ENCODE results near the gene RPS18. TPM values are rescaled to one million over a fixed set of nuclear protein-coding genes. Genes with fewer than 3 reads are reported as not detected.
A peak's percentile ranks its signal among the peaks of the same experiment; 100 is the strongest.

The RPS18 gene
- total and polyA plus RNA-seq, 10 of the 15 experiments (the other 5 are each of a cell fraction or from before 2014, with no cell fraction given) = 4,228 to 20,828 (median 7,406) TPM

DNA sequence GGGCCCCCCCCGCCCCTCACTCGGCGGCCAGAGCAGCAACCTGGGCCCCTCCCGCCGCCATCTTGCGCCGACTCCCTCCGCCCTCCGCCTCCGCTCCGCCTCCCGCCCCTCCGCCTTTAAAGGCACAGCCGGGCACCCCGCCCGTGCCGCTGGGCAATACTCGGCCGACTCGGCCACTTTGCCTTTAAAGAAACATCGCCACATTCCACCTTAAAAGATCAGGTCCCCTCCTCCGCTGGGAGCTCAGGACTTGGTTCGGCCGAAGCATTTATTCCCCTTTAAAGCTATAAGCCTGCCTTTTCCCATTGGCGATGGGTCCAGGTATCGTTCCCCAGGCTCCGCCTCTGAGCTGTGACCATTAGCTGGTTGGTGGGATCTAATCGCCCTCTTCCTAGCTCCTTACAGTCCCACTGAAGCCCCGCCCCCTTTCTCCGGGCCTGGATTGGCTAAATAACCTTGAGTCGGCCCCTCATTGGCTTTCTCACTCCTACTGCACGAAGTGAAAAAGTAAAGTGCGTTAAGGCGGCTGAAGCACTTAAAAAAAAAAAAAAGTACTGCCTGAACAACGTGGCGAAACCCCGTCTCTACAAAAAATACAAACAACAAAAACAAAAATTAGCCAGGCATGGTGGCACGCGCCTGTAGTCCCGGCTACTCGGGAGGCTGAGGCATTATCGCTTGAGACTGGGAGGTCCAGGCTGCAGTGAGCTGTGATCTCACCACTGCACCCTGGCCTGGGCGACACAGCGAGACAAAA is 46.0 kb downstream of the RPS18 start, which contains the start of gene ZBTB22 (continued):
- no peak for TF ChIP-seq NR2C2 (IDR thresholded peaks at IDR 0.05; ENCODE audit: borderline replicate concordance, control insufficient read depth, insufficient read length, low read depth)
- no peak for TF ChIP-seq SREBF1 (IDR thresholded peaks at IDR 0.05; ENCODE audit: low read length)
- TF ChIP-seq, protein P1, sequence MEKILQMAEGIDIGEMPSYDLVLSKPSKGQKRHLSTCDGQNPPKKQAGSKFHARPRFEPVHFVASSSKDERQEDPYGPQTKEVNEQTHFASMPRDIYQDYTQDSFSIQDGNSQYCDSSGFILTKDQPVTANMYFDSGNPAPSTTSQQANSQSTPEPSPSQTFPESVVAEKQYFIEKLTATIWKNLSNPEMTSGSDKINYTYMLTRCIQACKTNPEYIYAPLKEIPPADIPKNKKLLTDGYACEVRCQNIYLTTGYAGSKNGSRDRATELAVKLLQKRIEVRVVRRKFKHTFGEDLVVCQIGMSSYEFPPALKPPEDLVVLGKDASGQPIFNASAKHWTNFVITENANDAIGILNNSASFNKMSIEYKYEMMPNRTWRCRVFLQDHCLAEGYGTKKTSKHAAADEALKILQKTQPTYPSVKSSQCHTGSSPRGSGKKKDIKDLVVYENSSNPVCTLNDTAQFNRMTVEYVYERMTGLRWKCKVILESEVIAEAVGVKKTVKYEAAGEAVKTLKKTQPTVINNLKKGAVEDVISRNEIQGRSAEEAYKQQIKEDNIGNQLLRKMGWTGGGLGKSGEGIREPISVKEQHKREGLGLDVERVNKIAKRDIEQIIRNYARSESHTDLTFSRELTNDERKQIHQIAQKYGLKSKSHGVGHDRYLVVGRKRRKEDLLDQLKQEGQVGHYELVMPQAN (conservative IDR thresholded peaks at IDR 0.05) = no peak
- TF ChIP-seq YY1 (IDR thresholded peaks at IDR 0.05; ENCODE audit: low read depth, low read length) = peak; percentile 94
- no peak for TF ChIP-seq BCL11A (IDR thresholded peaks at IDR 0.05; ENCODE audit: low read depth, low read length)
- peak; percentile 59; the same call in 1 of the 2 replicates for TF ChIP-seq MXI1 (IDR thresholded peaks at IDR 0.05; ENCODE audit: low read depth, low read length)
- TF ChIP-seq LARP7 (IDR thresholded peaks at IDR 0.05) = no peak; the same call in 1 of the 2 replicates
- no peak for TF ChIP-seq BRCA1 (IDR thresholded peaks at IDR 0.05; ENCODE audit: low read depth, low read length)
- no peak for TF ChIP-seq DPF2 (IDR thresholded peaks at IDR 0.05)
- TF ChIP-seq BCLAF1 (IDR thresholded peaks at IDR 0.05) = no peak
- peak; percentile 53 for TF ChIP-seq E2F8 (IDR thresholded peaks at IDR 0.05; ENCODE audit: low read depth, partially characterized antibody)
- peak; percentile 42; the same call in 1 of the 2 replicates for TF ChIP-seq HCFC1 (IDR thresholded peaks at IDR 0.05; ENCODE audit: low read length)
- no peak for TF ChIP-seq ASH2L (IDR thresholded peaks at IDR 0.05; ENCODE audit: borderline replicate concordance, low read depth)
- TF ChIP-seq, protein P2, sequence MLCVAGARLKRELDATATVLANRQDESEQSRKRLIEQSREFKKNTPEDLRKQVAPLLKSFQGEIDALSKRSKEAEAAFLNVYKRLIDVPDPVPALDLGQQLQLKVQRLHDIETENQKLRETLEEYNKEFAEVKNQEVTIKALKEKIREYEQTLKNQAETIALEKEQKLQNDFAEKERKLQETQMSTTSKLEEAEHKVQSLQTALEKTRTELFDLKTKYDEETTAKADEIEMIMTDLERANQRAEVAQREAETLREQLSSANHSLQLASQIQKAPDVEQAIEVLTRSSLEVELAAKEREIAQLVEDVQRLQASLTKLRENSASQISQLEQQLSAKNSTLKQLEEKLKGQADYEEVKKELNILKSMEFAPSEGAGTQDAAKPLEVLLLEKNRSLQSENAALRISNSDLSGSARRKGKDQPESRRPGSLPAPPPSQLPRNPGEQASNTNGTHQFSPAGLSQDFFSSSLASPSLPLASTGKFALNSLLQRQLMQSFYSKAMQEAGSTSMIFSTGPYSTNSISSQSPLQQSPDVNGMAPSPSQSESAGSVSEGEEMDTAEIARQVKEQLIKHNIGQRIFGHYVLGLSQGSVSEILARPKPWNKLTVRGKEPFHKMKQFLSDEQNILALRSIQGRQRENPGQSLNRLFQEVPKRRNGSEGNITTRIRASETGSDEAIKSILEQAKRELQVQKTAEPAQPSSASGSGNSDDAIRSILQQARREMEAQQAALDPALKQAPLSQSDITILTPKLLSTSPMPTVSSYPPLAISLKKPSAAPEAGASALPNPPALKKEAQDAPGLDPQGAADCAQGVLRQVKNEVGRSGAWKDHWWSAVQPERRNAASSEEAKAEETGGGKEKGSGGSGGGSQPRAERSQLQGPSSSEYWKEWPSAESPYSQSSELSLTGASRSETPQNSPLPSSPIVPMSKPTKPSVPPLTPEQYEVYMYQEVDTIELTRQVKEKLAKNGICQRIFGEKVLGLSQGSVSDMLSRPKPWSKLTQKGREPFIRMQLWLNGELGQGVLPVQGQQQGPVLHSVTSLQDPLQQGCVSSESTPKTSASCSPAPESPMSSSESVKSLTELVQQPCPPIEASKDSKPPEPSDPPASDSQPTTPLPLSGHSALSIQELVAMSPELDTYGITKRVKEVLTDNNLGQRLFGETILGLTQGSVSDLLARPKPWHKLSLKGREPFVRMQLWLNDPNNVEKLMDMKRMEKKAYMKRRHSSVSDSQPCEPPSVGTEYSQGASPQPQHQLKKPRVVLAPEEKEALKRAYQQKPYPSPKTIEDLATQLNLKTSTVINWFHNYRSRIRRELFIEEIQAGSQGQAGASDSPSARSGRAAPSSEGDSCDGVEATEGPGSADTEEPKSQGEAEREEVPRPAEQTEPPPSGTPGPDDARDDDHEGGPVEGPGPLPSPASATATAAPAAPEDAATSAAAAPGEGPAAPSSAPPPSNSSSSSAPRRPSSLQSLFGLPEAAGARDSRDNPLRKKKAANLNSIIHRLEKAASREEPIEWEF (IDR thresholded peaks at IDR 0.05; ENCODE audit: insufficient replicate concordance, low read depth, low read length) = no peak
- TF ChIP-seq SMARCA5 (IDR thresholded peaks at IDR 0.05) = no peak
- TF ChIP-seq SMAD5 (IDR thresholded peaks at IDR 0.05; ENCODE audit: low read depth) = no peak
- peak; percentile 62 for TF ChIP-seq CREB1 (IDR thresholded peaks at IDR 0.05; ENCODE audit: low read depth)
